Measurements from ENCODE around the gene NEURL1.

DNA sequence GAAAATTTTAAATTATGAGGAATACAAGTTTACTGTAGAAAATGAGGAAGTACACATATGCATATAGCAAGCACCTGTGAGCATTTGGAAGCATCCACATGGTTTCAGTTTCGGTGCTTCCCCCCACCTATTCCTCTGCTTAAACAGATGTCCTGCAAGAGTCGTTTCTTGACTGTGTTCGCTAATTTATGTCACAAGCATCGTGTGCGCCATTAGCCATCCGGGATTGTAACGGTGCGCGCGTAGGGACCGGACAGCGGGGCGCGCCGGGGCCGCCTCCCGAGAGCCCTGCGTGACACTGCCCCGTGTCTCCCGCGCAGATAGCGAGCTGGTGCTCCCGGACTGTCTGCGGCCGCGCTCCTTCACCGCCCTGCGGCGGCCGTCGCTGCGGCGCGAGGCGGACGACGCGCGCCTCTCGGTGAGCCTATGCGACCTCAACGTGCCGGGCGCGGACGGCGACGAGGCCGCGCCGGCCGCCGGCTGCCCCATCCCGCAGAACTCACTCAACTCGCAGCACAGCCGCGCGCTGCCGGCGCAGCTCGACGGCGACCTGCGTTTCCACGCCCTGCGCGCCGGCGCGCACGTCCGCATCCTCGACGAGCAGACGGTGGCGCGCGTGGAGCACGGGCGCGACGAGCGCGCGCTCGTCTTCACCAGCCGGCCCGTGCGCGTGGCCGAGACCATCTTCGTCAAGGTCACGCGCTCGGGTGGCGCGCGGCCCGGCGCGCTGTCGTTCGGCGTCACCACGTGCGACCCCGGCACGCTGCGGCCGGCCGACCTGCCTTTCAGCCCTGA is 90.9 kb downstream of the NEURL1 start:
- TF ChIP-seq GATA3 (IDR thresholded peaks at IDR 0.05; ENCODE audit: low read depth, low read length), result no peak
- TF ChIP-seq GATA2 (IDR thresholded peaks at IDR 0.05; ENCODE audit: low read depth, low read length), result no peak

Measured in SH-SY5Y (cell line).